GM18858 (cell line): ENCODE results near the gene TBC1D22A.

Experiments used
- ATAC-seq: cut with Tn5 transposase; IDR thresholded peaks from one replicate; pipeline ENCODE4 v1.9.1; 2021; ENCODE audit not compliant: unreplicated experiment

Gene TBC1D22A

GRCh38 chr22:46829941-46830715 is 67.7 kb downstream of the TBC1D22A start:
- ATAC-seq = no peak

GRCh38 chr22:46830841-46831240 is 68.4 kb downstream of the TBC1D22A start:
- no peak for ATAC-seq

- no peak for ATAC-seq
Observed at GRCh38 chr22:46833228-46833627, 70.8 kb downstream of the TBC1D22A start.

GRCh38 chr22:46834021-46834737 is 71.7 kb downstream of the TBC1D22A start:
- no peak for ATAC-seq

GRCh38 chr22:46835288-46835687 is 72.8 kb downstream of the TBC1D22A start:
- ATAC-seq = no peak

GRCh38 chr22:46835693-46836092 is 73.2 kb downstream of the TBC1D22A start:
- no peak for ATAC-seq

- ATAC-seq = no peak
Observed at GRCh38 chr22:46841522-46841921, 79.1 kb downstream of the TBC1D22A start.

- no peak for ATAC-seq
Observed at GRCh38 chr22:46842606-46843005, 80.2 kb downstream of the TBC1D22A start.

GRCh38 chr22:46843821-46844255 is 81.4 kb downstream of the TBC1D22A start:
- ATAC-seq = no peak

- no peak for ATAC-seq
Observed at GRCh38 chr22:46844606-46845210, 82.3 kb downstream of the TBC1D22A start.

GRCh38 chr22:46845296-46846149 is 83.1 kb downstream of the TBC1D22A start:
- ATAC-seq = no peak

GRCh38 chr22:46846150-46846831 is 83.8 kb downstream of the TBC1D22A start:
- ATAC-seq = no peak

GRCh38 chr22:46846832-46847355 is 84.4 kb downstream of the TBC1D22A start:
- no peak for ATAC-seq

- ATAC-seq = no peak
Observed at GRCh38 chr22:46848197-46848596, 85.7 kb downstream of the TBC1D22A start.

- ATAC-seq = no peak
Observed at GRCh38 chr22:46849101-46849500, 86.7 kb downstream of the TBC1D22A start.

GRCh38 chr22:46849951-46850350 is 87.5 kb downstream of the TBC1D22A start:
- no peak for ATAC-seq

- no peak for ATAC-seq
Observed at GRCh38 chr22:46851311-46851710, 88.9 kb downstream of the TBC1D22A start.

- ATAC-seq = no peak
Observed at GRCh38 chr22:46851941-46852340, 89.5 kb downstream of the TBC1D22A start.

GRCh38 chr22:46852771-46853170 is 90.3 kb downstream of the TBC1D22A start:
- ATAC-seq = no peak

GRCh38 chr22:46853191-46853590 is 90.7 kb downstream of the TBC1D22A start:
- ATAC-seq = no peak
